Panc1 (cell line): ENCODE measurements around the gene CIPC. TPM values are rescaled to one million over a fixed set of nuclear protein-coding genes. Genes with fewer than 3 reads are reported as not detected.

Source experiments
- ATAC-seq: fragments of 200-7000 bp; cut with Tn5 transposase; 2 replicates; pipeline ENCODE4 v1.9.1; 2020; ENCODE audit warnings: mild to moderate bottlenecking, moderate library complexity
- BruUV-seq: library from RNA; stranded (reverse); fragments of 400-500 nt; replicated peaks from 2 replicates; lab custom pipeline; 2021; lab: Mats Ljungman, UMichigan
- CTCF ChIA-PET: fragments of 300-600 bp; sonication (Branson Sonifier 250); formaldehyde crosslinking; loops from one replicate; lab custom pipeline; 2022; ENCODE audit warnings: antibody characterized with exemption; lab: Charles Lee
- POLR2A ChIA-PET: fragments of 300-600 bp; sonication (Branson Sonifier 250); formaldehyde crosslinking; loops from one replicate; lab custom pipeline; 2022; ENCODE audit warnings: antibody characterized with exemption; lab: Charles Lee
- DNase-seq: peaks from one replicate; pipeline ENCODE4 v3.0.0-alpha.2; 2010; ENCODE audit warnings: low read depth, low spot score
- H3K27ac ChIP-seq: 2 replicates; pipeline ENCODE4 v1.5.1; 2011; ENCODE audit warnings: mild to moderate bottlenecking, low read length, inconsistent platforms
- H3K27me3 ChIP-seq: fragments of 200-500 bp; sonication (Bioruptor generic); 2 replicates; pipeline ENCODE4 v1.6.0; 2014; ENCODE audit warnings: low read length, inconsistent platforms; ENCODE audit not compliant: control insufficient read depth, insufficient read depth
- H3K36me3 ChIP-seq: fragments of 200-500 bp; sonication (Bioruptor generic); 2 replicates; pipeline ENCODE4 v1.5.1; 2014; ENCODE audit warnings: inconsistent platforms, mild to moderate bottlenecking, low read length, moderate library complexity; ENCODE audit not compliant: control insufficient read depth, insufficient read depth
- H3K4me1 ChIP-seq: 2 replicates; pipeline ENCODE4 v1.5.1; 2011; ENCODE audit warnings: inconsistent platforms, mild to moderate bottlenecking, low read length, moderate library complexity; ENCODE audit not compliant: control insufficient read depth, insufficient read depth
- H3K4me3 ChIP-seq, 2 experiments: 2 replicates each; pipeline ENCODE4 v1.5.1; 2011 to 2012; ENCODE audit warnings: low read depth in 2 of 2, low read length in 2 of 2, mild to moderate bottlenecking in 2 of 2, inconsistent platforms in 1 of 2, moderate library complexity in 1 of 2
- H3K9me3 ChIP-seq: fragments of 200-500 bp; sonication (Bioruptor generic); 2 replicates; pipeline ENCODE4 v1.5.1; 2014; ENCODE audit warnings: low read depth, mild to moderate bottlenecking, inconsistent platforms, low read length, moderate library complexity; ENCODE audit not compliant: control insufficient read depth, insufficient read depth
- CTCF ChIP-seq: fragments of 450-650 bp; IDR thresholded peaks from 2 replicates; pipeline ENCODE4 v1.5.1; 2017; ENCODE audit warnings: mild to moderate bottlenecking
- POLR2AphosphoS5 ChIP-seq: IDR thresholded peaks from 2 replicates; pipeline ENCODE4 v1.6.1; 2012; ENCODE audit warnings: mild to moderate bottlenecking, low read depth, low read length, moderate library complexity
- REST ChIP-seq, 2 experiments: IDR thresholded peaks; 2 replicates each; pipeline ENCODE4 v1.6.1; 2011 to 2012; ENCODE audit warnings: low read depth in 2 of 2, control low read depth in 1 of 2, low read length in 1 of 2, mild to moderate bottlenecking in 1 of 2, moderate library complexity in 1 of 2; ENCODE audit not compliant: insufficient read depth in 1 of 2
- SIN3A ChIP-seq: IDR thresholded peaks from 2 replicates; pipeline ENCODE4 v1.6.1; 2012; ENCODE audit warnings: low read depth, mild to moderate bottlenecking, low read length, moderate library complexity, borderline replicate concordance; ENCODE audit not compliant: insufficient read depth
- TCF7L2 ChIP-seq: IDR thresholded peaks from 2 replicates; pipeline ENCODE4 v1.6.1; 2011; ENCODE audit warnings: mild to moderate bottlenecking, low read depth, low read length, inconsistent platforms
- in situ Hi-C: cut with HindIII; loops from 2 replicates; pipeline ENCODE4 v1.10.0; 2016; ENCODE audit warnings: low sequenced_read_pairs, low pct_unique_long_range_greater_than_20kb
- intact Hi-C: fragments of 100-400 bp; cut with micrococcal nuclease; formaldehyde crosslinking; loops from one replicate; pipeline ENCODE4 v1.10.0; 2022; ENCODE audit not compliant: unreplicated experiment
- total RNA-seq: library from RNA; stranded (reverse); gene quantifications from one replicate; pipeline ENCODE4 v1.2.1, GENCODE V29; 2021; ENCODE audit not compliant: unreplicated experiment

The CIPC gene
- total RNA-seq, 1 experiment from 2014 or later: 20.3 TPM

GRCh38 chr14:77107228-77107627 is 9.2 kb downstream of the CIPC start:
- H3K4me1 ChIP-seq: no peaks in the 10 kb centered on the region; the same call in 1 of the 2 replicates
- in situ Hi-C loops (no loop called here), intact Hi-C loops (no loop called here)
- DNase-seq (no peak), ATAC-seq (no peak)
- H3K4me3 ChIP-seq: no peak overlapping the region
- BruUV-seq: no TSS peak
- H3K9me3 ChIP-seq: no peaks in the 10 kb centered on the region
- POLR2A ChIA-PET: no interaction called here
- peaks cover 7% of the 10 kb centered on the region; the same call in 1 of the 2 replicates for H3K36me3 ChIP-seq
- CTCF ChIA-PET: no interaction called here
- no peak for TF ChIP-seq CTCF
- TF ChIP-seq SIN3A: no peak
- no peak for TF ChIP-seq POLR2AphosphoS5
- TF ChIP-seq REST (IDR thresholded peaks at IDR 0.05; ENCODE audit: insufficient read depth in 1 of 2, low read depth in 2 of 2, low read length in 1 of 2): no peak
- TF ChIP-seq TCF7L2: no peak
- H3K27ac ChIP-seq: no peak overlapping the region
- no peaks in the 10 kb centered on the region for H3K27me3 ChIP-seq

- H3K9me3 ChIP-seq: no peaks in the 10 kb centered on the region
- no peak overlapping the region for H3K27ac ChIP-seq
- H3K4me3 ChIP-seq: no peak overlapping the region
- ChIA-PET POLR2A (no interaction called here), CTCF (no interaction called here)
- intact Hi-C loops: no loop called here
- H3K36me3 ChIP-seq: peaks cover 9% of the 10 kb centered on the region
- no TSS peak for BruUV-seq
- no peaks in the 10 kb centered on the region for H3K27me3 ChIP-seq
- in situ Hi-C loops: no loop called here
- no peaks in the 10 kb centered on the region for H3K4me1 ChIP-seq
- ATAC-seq: no peak
- DNase-seq: no peak
- TF ChIP-seq CTCF (no peak), POLR2AphosphoS5 (no peak), SIN3A (no peak), REST (IDR thresholded peaks at IDR 0.05; ENCODE audit: insufficient read depth in 1 of 2, low read depth in 2 of 2, low read length in 1 of 2) (no peak), TCF7L2 (no peak)
Observed at GRCh38 chr14:77108753-77109152, 10.7 kb downstream of the CIPC start.
